Epithelial cell of proximal tubule (primary cell): Measurements from ENCODE around the gene WARS2. TPM values are rescaled to one million over a fixed set of nuclear protein-coding genes. Genes with fewer than 3 reads are reported as not detected.
"Not testable (repeated sequence)": the region's sequence is repeated elsewhere in the genome, so short reads cannot be mapped to it uniquely, and the experiment has no call there.

Experiments
- DNase-seq: peaks from one replicate; pipeline ENCODE4 v3.0.0-alpha.2; 2011; ENCODE audit warnings: low read depth
- H3K4me3 ChIP-seq: 2 replicates; pipeline ENCODE4 v1.5.1; 2011; ENCODE audit warnings: low read depth, mild to moderate bottlenecking, low read length
- CTCF ChIP-seq: conservative IDR thresholded peaks from 2 replicates; pipeline ENCODE4 v1.5.1; 2012; ENCODE audit warnings: low read depth, mild to moderate bottlenecking, low read length
- total RNA-seq: library from RNA; depleted of rRNA; stranded (reverse); fragments of >200 nt; gene quantifications from 2 replicates; pipeline ENCODE4 v1.2.3, GENCODE V29; 2015

The WARS2 gene
- total RNA-seq, 1 donor from 2014 or later, result 14.8 TPM

GRCh38 chr1:119139403-119139802 lies 1.1 kb downstream of the WARS2 start:
- DNase-seq, result no peak
- TF ChIP-seq CTCF, result no peak
- H3K4me3 ChIP-seq, result peak overlapping the region; percentile 63

- peak; percentile 48 for DNase-seq
- TF ChIP-seq CTCF, result no peak
- no peak overlapping the region for H3K4me3 ChIP-seq
Observed at GRCh38 chr1:119136401-119136800, 4.1 kb downstream of the WARS2 start.

GRCh38 chr1:119133987-119134386 lies 6.5 kb downstream of the WARS2 start:
- no peak for DNase-seq
- no peak for TF ChIP-seq CTCF
- H3K4me3 ChIP-seq, result no peak overlapping the region

GRCh38 chr1:119132179-119132578 lies 8.3 kb downstream of the WARS2 start:
- no peak overlapping the region for H3K4me3 ChIP-seq
- DNase-seq, result no peak

GRCh38 chr1:119125874-119126273 lies 14.6 kb downstream of the WARS2 start:
- no peak for DNase-seq
- no peak overlapping the region for H3K4me3 ChIP-seq
- no peak for TF ChIP-seq CTCF

More at GRCh38 chr1:119132179-119132578, 8.3 kb downstream of the WARS2 start:
- no peak for TF ChIP-seq CTCF

- no peak for DNase-seq
- no peak overlapping the region for H3K4me3 ChIP-seq
- no peak for TF ChIP-seq CTCF
Observed at GRCh38 chr1:119124764-119125163, 15.7 kb downstream of the WARS2 start.

- not testable (repeated sequence) for H3K4me3 ChIP-seq, DNase-seq
Observed at GRCh38 chr1:119121872-119122271, 18.6 kb downstream of the WARS2 start.

GRCh38 chr1:119116725-119117124 lies 23.7 kb downstream of the WARS2 start:
- TF ChIP-seq CTCF, result no peak
- H3K4me3 ChIP-seq, result peak overlapping the region; percentile 15
- no peak for DNase-seq
